Islet precursor cell (in vitro differentiated cells): ENCODE measurements around the gene ZDHHC7.

Source experiments
- DNase-seq: peaks from one replicate; pipeline ENCODE4 v3.0.0-alpha.2; 2018

The ZDHHC7 gene

DNA sequence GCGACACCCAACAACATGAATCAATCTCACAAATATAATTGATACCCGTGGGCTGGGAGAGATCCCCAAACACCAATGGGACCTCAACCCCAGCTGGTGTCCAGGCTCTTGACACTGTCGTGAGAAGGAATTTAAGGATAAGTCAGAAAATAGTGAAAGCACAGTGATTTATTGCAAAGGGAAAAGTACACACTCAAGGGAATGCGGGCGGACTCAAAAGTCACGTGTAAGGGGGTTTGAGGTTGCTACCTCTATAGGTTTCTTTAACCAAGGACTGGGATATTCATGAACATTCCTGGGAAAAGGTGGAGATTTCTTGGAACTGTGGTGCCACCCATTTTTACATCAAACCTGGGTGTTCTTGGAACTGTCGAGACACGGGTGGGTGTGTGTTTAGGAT lies 6.3 kb upstream of the ZDHHC7 start:
- DNase-seq, result no peak

DNA sequence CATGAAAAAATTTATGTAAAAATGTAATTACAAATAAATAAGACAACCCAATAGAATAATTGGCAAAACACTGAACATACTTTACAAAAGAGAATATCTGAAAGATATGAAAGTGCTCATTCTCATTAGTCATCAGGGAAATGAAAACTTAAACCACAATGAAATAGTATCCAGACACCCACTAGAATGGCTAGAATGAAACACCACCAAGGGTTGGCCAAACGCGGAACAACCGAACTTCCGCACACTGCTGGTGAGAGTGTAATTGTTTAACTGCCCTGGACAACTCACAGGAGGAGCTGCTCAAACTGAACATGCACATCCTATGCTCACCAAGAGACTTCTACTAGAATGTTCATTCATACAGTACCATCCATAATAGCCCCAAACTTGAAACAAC lies 5.8 kb upstream of the ZDHHC7 start:
- no peak for DNase-seq

DNA sequence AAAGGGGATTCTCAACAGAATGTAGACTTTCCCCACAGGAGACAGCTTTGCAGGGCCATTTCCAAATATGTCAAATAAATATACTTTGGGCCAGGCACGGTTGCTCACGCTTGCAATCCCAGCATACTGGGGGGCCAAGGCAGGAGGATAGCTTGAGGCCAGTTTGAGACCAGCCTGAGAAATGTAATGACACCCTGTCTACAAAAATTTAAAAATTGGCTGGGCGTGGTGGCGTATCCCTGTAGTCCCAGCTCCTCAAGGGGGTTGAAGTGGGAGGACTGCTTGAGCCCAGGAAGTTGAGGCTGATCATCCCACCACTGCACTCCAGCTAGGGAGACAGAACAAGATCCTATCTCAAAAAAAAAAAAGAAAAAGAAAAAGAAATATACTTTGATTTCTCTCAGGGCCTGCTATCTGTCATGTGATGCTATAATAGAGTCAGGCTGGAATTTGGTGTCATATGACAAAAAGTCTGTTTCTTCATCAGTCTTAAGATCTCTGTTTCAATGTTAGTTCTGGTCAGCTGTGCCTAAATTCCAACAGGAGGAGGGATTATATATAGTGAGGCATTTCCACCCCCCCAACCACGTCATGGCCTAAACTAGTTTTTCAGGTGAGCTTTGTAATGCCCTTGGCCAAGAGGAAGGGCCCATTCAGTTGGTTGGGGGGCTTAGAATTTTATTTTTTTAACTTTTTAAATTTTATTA lies 4.3 kb upstream of the ZDHHC7 start:
- DNase-seq, result no peak

DNA sequence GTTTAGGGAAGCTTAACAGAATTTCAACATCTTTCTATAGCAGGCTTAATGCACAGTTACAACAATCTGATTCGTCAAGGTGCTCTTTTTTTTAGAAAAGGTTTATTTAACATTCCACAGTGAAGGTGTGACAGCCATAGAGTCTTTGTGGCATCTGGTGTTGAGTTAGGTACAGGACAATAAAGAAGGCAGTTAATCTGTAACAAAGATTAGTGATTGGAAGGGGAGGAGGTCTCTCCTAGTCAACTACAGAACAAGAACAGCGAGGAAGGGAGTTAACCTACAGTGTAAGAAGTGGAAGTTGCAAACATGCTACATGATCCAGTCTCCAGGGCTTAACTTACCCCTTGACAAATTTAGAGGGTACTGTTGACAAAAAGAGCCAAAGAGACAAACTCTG lies 3.0 kb upstream of the ZDHHC7 start:
- DNase-seq, result no peak

DNA sequence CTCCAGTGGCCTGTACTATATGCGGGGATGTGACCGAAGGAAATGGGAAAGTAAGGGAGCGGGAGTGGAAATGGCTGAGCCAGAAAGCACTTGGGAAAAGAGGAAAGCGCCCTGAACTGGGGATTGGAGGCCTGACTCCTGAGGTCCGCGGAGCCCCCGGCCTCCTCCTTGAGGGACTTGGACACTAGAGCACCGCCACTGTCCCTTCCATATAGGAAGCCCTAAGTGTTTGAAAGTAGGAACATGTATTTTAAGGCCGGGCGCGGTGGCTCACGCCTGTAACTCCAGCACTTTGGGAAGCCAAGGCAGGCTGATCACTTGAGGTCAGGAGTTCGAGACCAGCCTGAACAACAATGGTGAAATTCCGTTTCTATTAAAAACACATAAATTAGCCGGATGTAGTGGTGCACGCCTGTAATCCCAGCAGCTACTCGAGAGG lies 530 bp upstream of the ZDHHC7 start:
- DNase-seq, result no peak

DNA sequence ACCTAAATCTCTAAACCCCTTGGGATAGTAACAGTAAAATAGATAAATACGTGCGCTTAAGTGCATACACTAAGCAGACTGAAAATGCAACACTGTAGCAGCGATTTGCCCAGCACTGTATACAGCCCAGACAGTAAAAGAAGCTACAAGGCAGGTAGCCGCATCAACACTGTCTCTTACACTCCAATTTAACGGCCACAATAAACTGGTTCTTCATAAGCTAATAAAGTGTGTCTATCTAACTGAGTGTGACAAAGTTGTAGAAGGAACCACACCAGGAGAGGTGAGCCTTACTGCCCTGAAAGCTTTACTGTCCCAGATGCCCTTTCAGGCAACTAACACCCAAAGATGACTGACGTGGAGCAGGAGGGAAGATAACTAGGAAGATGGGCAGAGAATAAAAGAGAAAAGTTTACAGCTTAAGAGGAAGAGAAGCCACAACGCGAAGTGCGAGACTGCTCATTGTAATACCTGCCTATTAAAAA lies 847 bp downstream of the ZDHHC7 start:
- no peak for DNase-seq

DNA sequence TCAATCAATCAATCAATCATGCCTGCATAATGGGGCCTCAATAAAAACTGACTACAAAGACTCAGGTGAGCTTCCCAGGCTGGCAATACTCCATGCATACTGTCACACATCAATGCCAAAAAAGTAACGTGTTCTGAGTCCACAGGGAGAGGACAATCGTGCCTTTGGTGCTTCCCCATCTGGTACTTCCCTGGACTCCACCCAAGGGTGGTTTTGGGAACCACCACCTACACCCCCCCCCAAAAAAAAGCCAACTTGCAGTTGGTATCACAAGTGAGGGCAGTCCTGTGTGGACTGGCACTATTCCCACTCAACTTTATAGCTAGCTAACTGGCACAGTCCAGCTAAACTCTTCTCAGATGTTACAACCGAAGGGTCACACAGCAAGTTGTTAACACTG lies 3.1 kb downstream of the ZDHHC7 start:
- DNase-seq, result no peak

DNA sequence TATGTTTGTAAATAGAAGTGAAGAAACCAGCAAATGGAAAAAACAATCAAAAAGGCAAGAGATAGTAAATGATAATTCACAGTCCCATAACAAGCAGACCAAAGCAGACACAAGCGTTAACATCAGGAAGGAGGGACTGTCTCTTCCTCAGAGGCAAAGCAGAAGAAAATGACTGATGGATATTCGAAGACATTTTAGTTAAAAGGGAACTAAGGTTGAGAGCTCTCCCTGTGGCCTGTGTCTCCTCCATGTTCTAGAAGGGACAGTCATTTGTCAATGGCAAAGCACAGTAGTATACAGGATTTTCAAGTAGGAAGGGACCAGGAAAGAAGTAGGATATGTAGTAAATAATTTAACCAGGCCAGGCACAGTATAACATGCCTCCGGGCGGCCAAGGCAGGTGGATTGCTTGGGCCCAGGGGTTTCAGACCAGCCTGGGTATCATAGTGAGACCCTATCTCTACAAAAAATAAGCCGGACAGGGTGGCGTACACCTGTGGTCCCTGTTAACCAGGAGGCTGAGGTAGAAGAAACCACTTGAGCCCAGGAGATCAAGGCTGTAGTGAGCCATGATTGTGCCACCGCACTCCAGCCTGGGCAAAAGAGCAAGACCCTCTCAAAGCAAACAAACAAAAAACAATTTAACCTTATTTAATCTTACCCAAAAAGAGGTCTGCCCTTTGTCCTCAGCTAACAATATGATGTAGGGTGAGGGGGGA lies 3.7 kb downstream of the ZDHHC7 start:
- no peak for DNase-seq

DNA sequence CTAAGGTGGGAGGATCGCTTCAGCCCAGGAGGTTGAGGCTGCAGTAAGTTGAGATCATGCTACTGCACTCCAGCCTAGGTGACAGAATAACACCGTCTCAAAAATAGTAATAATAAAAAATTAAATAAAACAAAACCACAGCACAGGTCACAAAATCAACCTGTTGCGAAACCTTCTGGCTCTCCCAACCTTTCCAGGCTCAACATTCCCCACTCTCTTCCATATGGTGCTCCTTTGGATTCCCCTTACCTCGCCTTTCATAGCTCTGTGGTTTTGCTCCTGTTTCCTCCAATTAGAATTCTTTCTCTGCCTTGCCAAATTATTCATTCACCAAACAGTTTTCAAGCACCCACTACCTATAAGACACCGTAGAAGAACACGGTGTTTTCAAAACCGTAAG lies 4.7 kb downstream of the ZDHHC7 start:
- no peak for DNase-seq

DNA sequence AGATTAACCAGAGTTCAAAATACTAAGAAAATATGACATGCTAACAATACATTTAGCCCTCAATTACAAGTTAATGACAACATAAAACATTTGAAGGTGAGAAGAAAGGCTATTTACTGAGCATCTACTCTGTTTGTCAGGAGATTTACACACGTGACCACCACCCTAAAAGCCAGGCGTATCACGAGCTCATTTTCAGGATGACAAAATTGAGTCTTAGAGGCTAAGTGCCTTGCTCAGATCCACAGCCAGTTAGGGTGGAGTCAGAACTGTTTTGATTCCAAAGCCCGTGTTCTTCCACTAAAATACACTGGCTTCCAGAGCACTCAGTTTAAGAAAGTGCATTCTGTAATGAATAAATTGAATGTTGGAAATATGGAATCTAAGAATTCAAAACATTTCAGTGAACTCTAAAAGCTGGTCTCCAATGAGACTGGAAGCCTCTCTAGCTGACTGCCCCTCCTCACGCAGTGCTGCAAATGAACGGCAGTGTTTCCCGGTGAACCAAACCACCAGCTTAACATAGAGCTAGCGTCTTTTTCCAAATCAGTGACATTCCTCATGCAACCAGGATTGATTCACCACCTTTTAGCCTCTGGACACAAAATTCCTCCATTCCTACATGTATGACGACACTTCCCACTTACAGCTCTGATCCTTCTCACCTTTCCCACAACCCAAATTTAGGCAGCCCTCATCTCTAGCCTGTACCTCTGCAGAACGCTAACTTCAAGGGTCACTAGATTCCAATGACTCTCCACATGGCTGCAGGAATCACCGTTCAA lies 5.9 kb downstream of the ZDHHC7 start:
- peak; percentile 67 for DNase-seq

DNA sequence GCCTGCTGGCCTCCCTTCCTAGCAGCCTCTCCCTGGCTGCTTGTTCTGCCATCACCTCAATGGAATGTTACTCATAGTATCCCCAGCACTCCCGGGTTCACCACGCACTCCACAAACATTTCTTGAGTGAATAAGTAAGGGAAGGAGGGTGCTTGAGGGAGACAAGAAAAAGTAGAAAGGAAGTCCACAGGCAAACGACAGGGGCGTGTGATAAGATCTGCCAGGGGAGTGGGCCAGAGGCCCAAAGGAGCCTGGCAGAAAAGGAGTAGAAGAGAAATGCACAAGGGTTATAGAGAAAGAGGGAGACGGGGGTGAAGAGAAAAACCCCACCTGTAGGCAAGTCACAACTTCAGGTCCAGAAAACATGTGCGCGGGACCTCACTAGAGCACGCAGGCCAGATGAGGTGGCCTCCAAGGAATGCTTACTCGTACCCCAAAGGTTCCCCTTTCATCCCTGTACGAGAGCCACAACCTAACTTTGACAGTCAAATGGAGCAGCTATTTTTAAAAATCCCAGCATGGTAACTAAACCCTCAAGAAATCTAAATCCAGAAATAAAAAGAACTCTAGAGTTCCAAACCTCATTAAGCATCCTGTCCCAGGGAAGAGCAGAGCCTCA lies 6.6 kb downstream of the ZDHHC7 start:
- DNase-seq, result peak; percentile 90

DNA sequence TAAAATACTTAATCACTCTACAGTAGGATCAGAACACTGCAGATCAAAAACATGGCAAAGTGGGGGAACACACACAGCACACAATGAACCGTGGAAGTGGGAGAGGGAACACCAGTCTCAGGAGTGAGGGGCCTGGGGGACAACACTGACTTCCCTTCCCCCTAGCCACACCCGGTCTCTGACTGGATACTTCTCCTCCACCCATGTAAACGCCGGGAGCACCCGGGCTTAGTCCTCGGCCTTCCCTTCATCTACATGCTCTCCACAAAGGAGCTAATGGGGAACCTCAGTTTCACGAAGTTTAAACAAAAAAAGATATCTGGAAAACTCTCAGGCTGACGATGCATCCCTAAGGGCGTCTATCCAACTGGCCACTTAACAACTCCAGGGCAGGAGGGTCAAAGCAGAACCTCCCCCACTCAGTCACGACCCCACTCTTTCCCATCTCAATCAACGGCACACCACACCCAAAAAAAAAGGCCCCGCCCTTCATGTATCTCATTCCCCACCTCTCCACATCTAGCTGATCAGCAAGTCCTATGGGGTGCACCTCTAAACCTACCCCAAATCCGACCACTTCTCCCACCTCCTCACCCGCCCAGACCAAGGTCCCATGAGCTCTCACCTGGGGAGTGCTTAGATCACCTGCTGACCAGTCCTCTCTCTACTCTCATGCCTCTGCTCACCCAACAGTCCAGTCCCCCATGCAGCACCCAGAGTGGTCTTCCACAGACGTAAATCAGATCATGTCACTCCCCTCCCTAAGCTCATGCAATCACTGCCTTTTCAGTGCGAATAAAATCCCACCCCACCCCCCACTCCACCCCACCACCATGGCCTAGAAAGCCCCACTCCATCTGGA lies 7.4 kb downstream of the ZDHHC7 start:
- no peak for DNase-seq

DNA sequence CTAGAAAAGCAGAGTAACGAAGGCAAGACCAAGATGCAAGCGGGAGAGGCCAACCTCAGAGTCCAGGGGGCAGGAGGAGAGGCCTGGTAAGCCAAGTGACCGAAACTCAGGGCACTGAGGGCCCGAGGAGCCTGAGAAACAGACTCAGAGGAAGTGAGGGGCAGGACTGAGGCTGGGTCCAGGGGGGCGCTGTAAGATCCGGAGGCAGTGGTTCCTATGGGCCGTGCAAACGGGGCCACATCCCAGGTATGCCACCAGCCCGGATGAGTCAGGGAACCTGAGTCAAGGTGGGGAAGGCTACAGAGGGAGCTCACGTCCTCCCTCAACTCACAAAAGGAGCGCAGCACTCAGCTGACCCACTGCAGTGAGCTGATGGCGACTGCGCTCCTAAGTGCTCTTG lies 8.3 kb downstream of the ZDHHC7 start:
- DNase-seq, result no peak

DNA sequence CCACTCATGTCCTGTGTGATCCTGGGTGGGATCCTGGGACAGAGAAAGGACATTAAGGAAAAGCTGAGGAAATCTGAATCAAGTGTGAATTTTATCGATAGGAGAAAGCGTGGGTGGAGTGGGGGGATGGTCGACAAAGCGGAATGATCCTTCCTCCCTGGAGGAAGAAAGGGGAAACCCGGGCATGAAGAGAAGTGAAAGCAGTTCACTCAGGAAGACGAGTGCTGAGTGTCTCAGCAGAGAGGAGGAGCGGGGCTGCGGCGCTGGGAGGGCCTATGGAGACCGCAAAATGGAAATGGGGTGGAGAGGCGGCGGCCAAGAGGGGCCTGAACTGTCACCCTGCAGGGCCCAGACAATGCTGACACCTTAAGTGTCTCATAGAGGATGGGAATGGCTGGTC lies 8.7 kb downstream of the ZDHHC7 start:
- no peak for DNase-seq

DNA sequence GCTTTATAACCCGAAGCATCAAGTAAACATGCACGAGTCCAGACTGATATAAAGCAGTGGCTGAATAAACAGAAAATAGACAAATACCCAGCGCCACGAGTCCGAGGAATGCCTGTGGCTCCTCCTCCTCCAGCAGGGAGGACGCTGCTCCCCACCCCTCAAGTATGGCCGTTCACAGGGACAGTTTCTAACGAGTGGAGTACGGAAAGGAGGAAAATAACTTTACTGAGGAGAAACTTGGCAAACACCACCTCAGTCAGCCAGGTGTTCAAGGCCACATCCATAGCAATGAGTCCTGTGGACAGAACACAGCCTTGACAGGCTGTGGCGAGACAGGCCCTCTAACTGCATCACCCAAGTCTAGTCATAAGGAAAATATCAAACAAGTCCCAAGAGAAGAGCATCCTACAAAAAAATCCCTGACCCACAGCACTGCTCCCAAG lies 9.2 kb downstream of the ZDHHC7 start:
- DNase-seq, result no peak

DNA sequence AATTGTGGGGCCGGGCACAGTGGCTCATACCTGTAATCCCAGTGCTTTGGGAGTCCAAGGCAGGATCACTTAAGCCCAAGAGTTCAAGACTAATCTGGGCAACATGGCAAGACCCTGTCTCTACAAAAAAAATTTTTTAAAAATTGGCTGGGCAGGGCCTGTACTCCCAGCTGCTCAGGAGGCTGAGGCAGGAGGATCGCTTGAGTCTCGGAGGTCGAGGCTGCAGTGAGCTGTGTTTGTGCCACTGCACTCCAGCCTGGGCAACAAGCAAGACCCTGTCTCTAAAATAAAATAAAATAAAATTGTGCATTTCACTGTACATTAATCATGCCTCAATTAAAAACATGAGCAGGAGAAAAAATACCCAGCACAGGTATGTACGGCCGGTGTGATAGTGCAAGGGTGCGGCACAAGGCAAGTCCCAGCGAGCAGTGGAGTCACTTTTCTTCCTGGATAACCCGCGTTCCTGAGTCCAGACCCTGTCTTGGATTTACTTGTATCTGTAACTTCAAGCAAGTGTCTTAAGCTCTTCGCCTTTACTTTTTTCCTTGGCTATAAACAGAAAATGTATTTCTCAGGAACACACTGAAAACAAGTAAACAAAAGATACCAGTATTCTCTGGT lies 11.4 kb downstream of the ZDHHC7 start:
- DNase-seq, result no peak

DNA sequence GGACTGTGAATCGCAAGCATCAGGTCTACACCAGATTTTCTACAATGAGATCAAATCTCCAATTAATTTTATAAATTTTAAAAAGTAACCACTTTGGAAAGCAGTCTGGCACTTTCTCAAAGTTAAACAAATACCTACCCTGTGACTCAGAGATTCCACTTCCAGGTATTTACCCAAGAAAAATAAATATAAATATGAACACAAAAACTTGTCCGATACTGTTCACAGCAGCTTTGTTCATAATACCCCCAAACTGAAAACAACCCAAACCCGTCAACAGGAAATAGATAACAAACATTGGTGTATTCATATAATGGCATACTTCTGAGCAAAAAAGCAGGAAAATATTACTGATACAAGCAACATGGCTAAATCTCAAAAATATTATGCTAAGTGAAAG lies 12.1 kb downstream of the ZDHHC7 start:
- no peak for DNase-seq

DNA sequence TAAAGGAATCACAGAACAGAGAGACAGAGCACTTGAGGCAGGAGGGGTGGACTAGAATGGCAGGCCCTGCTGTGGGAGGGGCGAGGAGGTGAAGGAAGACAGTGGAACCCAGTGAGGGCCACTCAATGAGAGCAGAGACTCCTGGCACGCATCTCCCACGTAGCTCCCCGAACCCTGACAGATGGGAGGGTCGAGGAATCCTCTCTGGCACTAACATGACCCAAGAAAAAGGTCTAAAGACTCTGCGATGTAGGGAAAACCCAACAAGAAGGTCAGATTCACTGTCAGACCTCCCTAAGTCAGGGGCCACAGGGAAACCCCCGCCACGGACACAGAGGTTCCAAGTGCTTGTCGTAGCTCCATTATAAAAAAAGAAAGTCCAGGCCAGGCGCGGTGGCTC lies 15.0 kb downstream of the ZDHHC7 start:
- no peak for DNase-seq

DNA sequence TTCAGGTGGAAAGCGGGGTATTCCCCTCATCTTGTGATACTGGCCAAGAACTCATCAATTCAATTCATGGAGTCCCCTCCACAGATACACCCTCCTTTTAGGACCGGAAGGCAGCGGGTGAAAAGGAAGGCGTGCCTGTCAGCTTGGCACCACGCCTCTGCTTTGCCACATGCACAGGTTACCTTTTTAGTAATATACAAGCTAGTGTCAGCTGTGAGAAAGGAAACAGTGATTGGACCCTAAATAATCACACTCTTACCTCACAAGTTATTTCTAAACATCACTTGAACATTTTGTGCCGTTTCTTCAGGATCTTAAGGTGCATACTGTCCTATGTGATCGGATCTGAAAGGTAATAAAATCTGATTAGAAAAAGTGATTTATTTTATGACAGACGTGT lies 15.7 kb downstream of the ZDHHC7 start:
- DNase-seq, result no peak

DNA sequence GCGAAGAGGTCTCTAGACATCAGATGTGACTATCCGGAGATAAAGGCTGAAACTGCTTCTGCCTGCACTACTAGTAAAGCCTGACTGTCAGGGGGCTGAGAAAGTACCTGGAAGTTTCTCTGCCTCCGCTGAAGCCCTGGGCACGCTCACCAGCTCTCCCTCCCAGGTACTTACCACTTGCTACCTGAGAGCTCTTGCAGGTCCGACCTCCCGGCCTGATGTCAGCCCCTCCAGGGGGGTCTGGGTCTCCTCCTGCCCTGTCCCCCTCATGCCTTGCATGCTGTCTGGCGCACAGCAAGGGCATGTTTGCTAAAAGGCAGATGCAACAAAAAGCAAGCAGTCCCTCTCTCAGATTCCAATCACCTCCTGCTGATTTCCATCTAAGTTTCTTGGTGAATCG lies 17.4 kb downstream of the ZDHHC7 start:
- no peak for DNase-seq

DNA sequence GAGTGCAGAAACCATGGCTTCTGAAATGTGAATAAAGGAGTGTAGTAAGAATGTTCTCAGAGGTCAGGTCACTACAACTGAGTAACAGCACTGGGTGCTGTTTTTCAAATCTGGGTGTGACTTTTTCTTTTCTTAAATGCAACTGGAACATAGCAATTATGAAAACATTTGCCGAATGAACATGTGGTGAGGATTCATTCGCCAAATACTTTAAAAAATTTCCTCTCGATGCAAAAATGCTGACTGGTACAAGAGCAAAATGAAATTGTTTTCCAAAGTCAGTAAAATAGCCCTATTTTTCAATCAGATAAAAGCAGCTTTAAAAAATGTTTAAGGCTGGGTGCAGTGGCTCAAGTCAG lies 18.6 kb downstream of the ZDHHC7 start:
- no peak for DNase-seq

DNA sequence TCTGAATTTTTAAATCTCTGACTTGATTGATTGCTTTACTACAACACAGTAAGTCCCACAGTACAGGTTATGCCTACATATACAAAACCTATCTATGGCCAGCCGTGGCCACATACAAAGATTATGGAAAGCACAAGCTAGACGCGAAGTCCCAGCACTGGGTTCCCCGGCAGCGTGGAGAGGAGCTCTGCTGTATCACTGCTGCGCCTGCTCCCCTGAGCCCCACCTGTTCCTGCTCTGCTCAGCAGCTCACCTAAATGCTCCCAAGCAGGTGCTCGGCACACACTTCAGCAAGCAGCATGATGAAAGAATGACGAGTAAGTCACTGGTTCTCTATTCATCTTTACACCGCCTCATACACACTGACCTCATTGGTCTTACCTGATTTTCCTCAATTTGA lies 20.6 kb downstream of the ZDHHC7 start:
- no peak for DNase-seq
